Activated CD4-positive, alpha-beta T cell treated with anti-CD3 and anti-CD28 coated beads, Interleukin-2, amount 50 U/mL, for 16 hours (primary cell): ENCODE results near the gene C19orf81.
A peak's percentile ranks its signal among the peaks of the same experiment; 100 is the strongest.

Experiments used
- DNase-seq: peaks from one replicate; pipeline ENCODE4 v3.0.0-alpha.2; 2020

C19orf81 gene

GRCh38 chr19:50686310-50687032 is 37.2 kb downstream of the C19orf81 start:
- no peak for DNase-seq

GRCh38 chr19:50688766-50689165 is 39.5 kb downstream of the C19orf81 start:
- DNase-seq, result no peak

GRCh38 chr19:50690439-50690838 is 41.2 kb downstream of the C19orf81 start:
- no peak for DNase-seq

DNA sequence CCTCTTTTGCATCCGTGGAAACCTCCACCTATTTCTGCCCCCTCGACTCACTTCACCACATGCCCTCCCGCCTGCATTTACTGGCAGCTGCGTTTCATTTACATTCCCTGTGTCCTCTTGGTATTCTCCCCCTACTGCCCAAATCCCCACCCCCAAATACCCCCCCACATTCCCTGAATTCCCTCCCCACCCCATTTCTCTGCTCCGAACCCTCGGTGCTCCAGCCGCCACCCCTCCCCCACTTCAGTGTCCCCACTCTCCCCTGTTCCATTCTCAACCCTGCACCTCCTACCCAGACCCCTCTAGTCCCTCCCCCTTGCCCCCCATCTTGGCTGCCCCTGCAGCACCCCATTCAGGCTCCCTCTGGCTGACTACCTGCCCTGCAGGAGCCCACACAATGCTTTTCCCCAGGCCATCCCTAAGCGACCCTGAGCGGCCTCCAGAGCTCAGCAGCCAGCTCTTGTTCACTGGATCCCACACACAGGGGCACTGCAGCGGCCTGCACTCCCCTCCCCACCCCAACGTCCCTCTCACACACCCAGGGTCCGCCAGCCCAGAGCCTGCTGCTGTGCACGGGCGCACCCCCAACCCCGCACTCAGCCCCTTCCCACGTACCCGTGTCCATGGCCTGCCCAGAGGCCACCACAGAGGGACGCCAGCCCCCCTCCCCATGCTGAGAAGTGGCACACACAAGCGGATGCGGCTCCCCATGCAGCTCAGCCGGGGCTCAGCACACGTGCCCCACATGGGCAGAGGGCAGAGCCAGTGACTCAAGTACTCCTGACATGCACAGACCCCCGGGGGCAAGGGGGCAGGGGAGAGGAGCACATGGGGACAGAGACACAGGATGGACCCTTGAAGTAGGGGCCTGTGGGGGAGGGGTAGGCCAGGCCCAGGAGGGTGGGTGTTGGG is 44.1 kb downstream of the C19orf81 start:
- no peak for DNase-seq

- no peak for DNase-seq
Observed at GRCh38 chr19:50694815-50695145, 45.5 kb downstream of the C19orf81 start.

DNA sequence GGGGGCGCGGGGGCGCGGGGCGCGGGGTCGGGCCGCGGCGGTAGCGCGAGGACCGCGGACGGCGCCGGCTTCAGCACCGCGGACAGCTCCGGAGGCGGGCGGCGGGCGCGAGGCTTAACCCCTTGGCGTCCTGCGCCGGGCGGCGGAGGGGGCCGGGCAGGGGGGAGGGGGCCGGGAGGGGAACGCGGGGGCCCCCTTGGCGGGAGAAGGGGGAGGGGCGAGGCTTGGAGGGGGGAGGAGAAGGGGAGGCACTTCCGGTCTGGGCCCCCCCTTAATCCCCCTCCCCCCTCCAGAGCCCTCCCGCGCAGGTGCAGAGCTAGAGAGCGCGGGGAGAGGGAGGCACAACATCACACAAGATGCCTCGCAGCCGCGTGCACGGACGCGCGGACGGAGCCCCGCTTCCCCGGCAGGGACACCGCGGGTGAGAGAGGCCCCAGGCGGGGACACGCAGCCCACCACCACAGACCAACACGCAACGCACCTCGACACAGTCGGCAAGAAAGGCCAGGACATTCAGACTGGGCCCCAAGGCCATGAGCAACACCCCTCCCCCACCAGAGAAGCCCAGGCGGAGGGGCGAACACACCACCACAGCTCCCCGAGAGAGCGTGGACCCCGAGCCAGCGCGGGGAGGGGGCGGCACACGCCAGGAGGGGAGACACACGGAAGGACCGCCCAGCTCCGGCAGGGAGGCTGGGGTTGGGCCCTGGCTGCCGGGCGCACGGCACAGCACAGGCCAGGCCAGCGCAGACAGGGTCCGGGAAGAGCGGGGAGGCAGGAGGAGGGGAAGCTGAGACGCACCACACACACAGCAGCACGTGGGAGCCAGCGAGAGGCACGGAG is 46.2 kb downstream of the C19orf81 start:
- DNase-seq, result no peak

GRCh38 chr19:50696094-50696483 is 46.8 kb downstream of the C19orf81 start:
- DNase-seq, result no peak

DNA sequence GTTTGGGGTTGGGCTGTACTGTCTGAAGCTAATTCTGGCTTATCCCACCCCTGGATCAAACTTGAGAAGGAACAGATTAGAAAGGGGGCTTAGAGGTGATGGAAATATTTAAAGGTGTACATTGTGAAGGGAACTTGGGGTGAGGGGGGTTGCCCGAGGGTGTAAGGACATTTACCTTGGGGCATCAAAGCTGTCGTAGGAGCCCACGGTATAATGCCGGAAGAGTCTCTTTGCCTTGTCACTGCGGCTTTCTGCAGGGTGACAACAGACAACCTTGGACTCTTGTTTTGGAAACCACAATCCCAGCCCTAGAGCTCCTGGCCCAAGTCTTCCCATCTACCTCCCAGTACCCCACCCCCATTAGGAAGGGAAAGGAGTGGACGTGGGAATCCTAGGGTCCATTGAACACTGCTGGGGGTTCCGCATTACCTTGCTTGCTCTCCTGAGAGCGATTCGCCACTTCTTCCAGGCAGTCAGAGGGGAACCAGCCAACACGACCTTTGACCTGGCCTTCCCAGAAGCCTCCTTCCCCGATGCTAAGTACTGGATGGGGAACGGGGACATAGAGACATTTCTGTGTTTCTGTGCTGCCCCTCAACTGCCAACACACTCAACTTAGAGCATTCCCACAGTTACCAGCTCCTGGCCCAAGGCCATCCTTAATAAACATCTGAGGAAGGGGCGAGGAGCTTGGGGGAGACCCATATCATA is 48.3 kb downstream of the C19orf81 start:
- no peak for DNase-seq

GRCh38 chr19:50701367-50701985 is 52.2 kb downstream of the C19orf81 start:
- DNase-seq, result no peak

GRCh38 chr19:50702158-50702870 is 53.1 kb downstream of the C19orf81 start:
- no peak for DNase-seq

- DNase-seq, result no peak
Observed at GRCh38 chr19:50702871-50703829, 53.9 kb downstream of the C19orf81 start.

GRCh38 chr19:50703915-50704796 is 54.9 kb downstream of the C19orf81 start:
- DNase-seq, result no peak

DNA sequence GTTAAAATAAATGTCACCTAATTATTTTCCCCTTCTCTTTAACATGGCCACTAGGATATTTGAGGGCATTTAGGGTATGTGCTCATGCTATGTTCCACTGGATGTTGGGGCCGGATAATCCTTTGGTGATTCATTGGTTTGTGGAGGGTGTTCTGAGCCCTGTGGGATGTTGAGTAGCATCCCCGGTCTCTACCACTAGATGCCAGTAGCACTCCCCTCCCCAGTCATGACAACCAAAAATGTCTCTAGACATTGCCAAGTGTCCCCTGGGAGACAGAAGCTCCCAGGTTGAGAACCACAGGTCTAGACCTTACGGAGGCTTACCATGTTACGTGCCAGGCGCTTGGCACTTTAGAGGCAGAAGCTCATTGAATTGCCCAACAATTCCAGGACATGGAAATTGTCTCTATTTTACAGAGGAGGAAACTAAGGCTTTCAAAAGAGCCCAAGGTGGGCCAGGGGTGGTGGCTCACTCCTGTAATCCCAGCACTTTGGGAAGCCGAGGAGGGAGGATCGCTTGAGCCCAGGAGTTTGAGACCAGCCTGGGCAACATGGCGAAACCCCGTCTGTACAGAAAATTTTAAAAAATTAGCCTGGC is 56.3 kb downstream of the C19orf81 start:
- peak; percentile 46 for DNase-seq

GRCh38 chr19:50706387-50706786 is 57.1 kb downstream of the C19orf81 start:
- no peak for DNase-seq

DNA sequence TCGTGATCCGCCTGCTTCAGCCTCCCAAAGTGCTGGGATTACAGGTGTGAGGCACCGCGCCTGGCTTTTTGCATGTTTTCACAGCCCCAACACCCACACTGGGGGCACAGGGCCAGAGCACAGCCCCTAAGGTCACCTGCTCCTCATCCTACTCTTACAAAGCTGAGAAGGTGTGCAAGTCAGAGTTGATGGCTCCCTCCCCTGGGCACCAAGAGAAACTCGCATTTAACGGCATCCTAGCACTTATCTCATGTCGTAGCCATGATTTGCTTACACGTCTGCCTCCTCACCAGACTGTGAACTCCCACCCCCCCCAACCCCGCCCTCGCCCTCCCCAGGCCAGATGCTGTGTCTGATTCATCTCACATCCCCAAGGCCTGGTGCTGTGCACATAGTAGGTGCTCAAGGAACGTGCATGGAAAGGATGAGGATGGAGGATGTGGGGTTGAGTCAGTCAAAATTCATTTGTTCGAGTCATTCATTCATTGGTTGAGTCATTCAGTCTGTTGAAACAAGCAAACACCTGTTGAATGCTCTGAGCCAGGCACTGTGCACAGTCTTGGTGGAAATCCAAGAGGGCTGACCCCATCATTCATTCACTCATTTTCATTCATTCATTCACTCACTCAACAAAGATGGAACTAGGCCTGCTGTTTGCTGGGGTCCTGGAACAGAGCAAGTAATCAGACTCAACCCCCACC is 59.1 kb downstream of the C19orf81 start:
- DNase-seq, result no peak
